ENCODE results near the gene SPTBN4. TPM values are rescaled to one million over a fixed set of nuclear protein-coding genes. Genes with fewer than 3 reads are reported as not detected.
"Not testable (repeated sequence)": the region's sequence is repeated elsewhere in the genome, so short reads cannot be mapped to it uniquely, and the experiment has no call there.

SPTBN4 gene
- total RNA-seq, 1 experiment from 2014 or later = 0.48 TPM

- DNase-seq = peak in 1 of 2 experiments; percentile 42
- no peaks in the 10 kb centered on the region for H3K9me3 ChIP-seq (ENCODE audit: insufficient read depth, low read depth)
- ChIA-PET CTCF (interaction anchor here (0.6 to 1.9 kb wide), 8 partner anchors 19 to 216 kb away, joined by 3 to 15 read pairs (median 3); partner anchors contain the start of gene BLVRB), POLR2A (ENCODE audit: unreplicated experiment) (interaction anchor here (0.7 kb wide), 1 partner anchor 58 kb away, joined by 4 read pairs; no protein-coding TSS in a partner anchor)
- BruUV-seq (replicated peaks) = no TSS peak
- H3K27me3 ChIP-seq (ENCODE audit: insufficient read depth, low read depth) = peaks cover 7% of the 10 kb centered on the region; the same call in 1 of the 2 replicates
- H3F3A ChIP-seq (ENCODE audit: insufficient read depth, low read depth) = 0 out of 2 replicates have a peak, but pooled peaks cover 5% of the 10 kb centered on the region
- H3K4me1 ChIP-seq (replicated peaks; ENCODE audit: insufficient read depth) = no peaks in the 10 kb centered on the region
- H3K4me3 ChIP-seq = no peak overlapping the region
- no peaks in the 10 kb centered on the region for H3K36me3 ChIP-seq (ENCODE audit: low read depth)
- no peaks in the 10 kb centered on the region for H3K9me2 ChIP-seq (ENCODE audit: insufficient read depth)
- H4K20me1 ChIP-seq (ENCODE audit: insufficient read depth) = no peaks in the 10 kb centered on the region
- no peak overlapping the region for H2AFZ ChIP-seq
- no peaks in the 10 kb centered on the region for H3K79me2 ChIP-seq (ENCODE audit: low read depth)
- H3K4me2 ChIP-seq = no peak overlapping the region
- H3K27ac ChIP-seq = no peak overlapping the region
- intact Hi-C loops (cut with micrococcal nuclease; ENCODE audit: unreplicated experiment) = loop anchor here (1.0 to 10.0 kb wide), 6 partner anchors 59 to 376 kb away; partner anchors contain the start of genes C19orf47, HIPK4, PLD3 and SERTAD1
- TF ChIP-seq CTCF (conservative IDR thresholded peaks at IDR 0.05) = peak; percentile 62; the same call in 1 of the 2 replicates
- TF ChIP-seq EZH2 (IDR thresholded peaks at IDR 0.05; ENCODE audit: low read depth) = no peak
Measured at GRCh38 chr19:40521276-40521675, 54.5 kb downstream of the SPTBN4 start.

GRCh38 chr19:40521900-40522299, 55.1 kb downstream of the SPTBN4 start:
- intact Hi-C loops (cut with micrococcal nuclease; ENCODE audit: unreplicated experiment) = loop anchor here (1.0 to 10.0 kb wide), 7 partner anchors 60 to 377 kb away; partner anchors contain the start of genes C19orf47, HIPK4, PLD3 and SERTAD1
- H3K4me2 ChIP-seq; H4K20me1 ChIP-seq (ENCODE audit: insufficient read depth); H3K36me3 ChIP-seq (ENCODE audit: low read depth); H3K79me2 ChIP-seq (ENCODE audit: low read depth); H3K27ac ChIP-seq; H2AFZ ChIP-seq; H3K9me3 ChIP-seq (ENCODE audit: insufficient read depth, low read depth); H3F3A ChIP-seq (ENCODE audit: insufficient read depth, low read depth); BruUV-seq (replicated peaks); H3K4me3 ChIP-seq; H3K9me2 ChIP-seq (ENCODE audit: insufficient read depth); DNase-seq; H3K27me3 ChIP-seq (ENCODE audit: insufficient read depth, low read depth); H3K4me1 ChIP-seq (replicated peaks; ENCODE audit: insufficient read depth): not testable (repeated sequence)
- POLR2A ChIA-PET (ENCODE audit: unreplicated experiment) = interaction anchor here (0.7 kb wide), 1 partner anchor 58 kb away, joined by 4 read pairs; no protein-coding TSS in a partner anchor
- CTCF ChIA-PET = interaction anchor here (0.5 to 1.9 kb wide), 6 partner anchors 19 to 74 kb away, joined by 3 to 15 read pairs (median 3); partner anchors contain the start of gene BLVRB

- no peak overlapping the region for H2AFZ ChIP-seq
- peaks cover 4% of the 10 kb centered on the region; the same call in 1 of the 2 replicates for H3K27me3 ChIP-seq (ENCODE audit: insufficient read depth, low read depth)
- no peak overlapping the region for H3K4me2 ChIP-seq
- H3K27ac ChIP-seq = no peak overlapping the region
- no peaks in the 10 kb centered on the region for H3K36me3 ChIP-seq (ENCODE audit: low read depth)
- BruUV-seq (replicated peaks) = no TSS peak
- ChIA-PET POLR2A (ENCODE audit: unreplicated experiment) (interaction anchor here (0.6 to 0.7 kb wide), 4 partner anchors 111 to 222 kb away, joined by 5 to 18 read pairs (median 7); no protein-coding TSS in a partner anchor), CTCF (interaction anchor here (0.7 to 1.1 kb wide), 5 partner anchors 9 to 218 kb away, joined by 3 to 4 read pairs (median 3); no protein-coding TSS in a partner anchor)
- H3K9me2 ChIP-seq (ENCODE audit: insufficient read depth) = no peaks in the 10 kb centered on the region
- no peaks in the 10 kb centered on the region for H3K79me2 ChIP-seq (ENCODE audit: low read depth)
- no peaks in the 10 kb centered on the region for H3K9me3 ChIP-seq (ENCODE audit: insufficient read depth, low read depth)
- no peak for TF ChIP-seq EZH2 (IDR thresholded peaks at IDR 0.05; ENCODE audit: low read depth)
- TF ChIP-seq CTCF (conservative IDR thresholded peaks at IDR 0.05) = peak; percentile 70
- H4K20me1 ChIP-seq (ENCODE audit: insufficient read depth) = no peaks in the 10 kb centered on the region
- intact Hi-C loops (cut with micrococcal nuclease; ENCODE audit: unreplicated experiment) = loop anchor here (2.0 to 10.0 kb wide), 5 partner anchors 61 to 379 kb away; partner anchors contain the start of genes HIPK4 and SERTAD1
- no peaks in the 10 kb centered on the region for H3K4me1 ChIP-seq (replicated peaks; ENCODE audit: insufficient read depth)
- no peak overlapping the region for H3K4me3 ChIP-seq
- DNase-seq = peak; percentile 61 to 75
- 0 out of 2 replicates have a peak, but pooled peaks cover 5% of the 10 kb centered on the region for H3F3A ChIP-seq (ENCODE audit: insufficient read depth, low read depth)
Measured at GRCh38 chr19:40523322-40524047, 56.7 kb downstream of the SPTBN4 start.

Data from PC-9 (cell line).